Ovary (tissue), 9 donors: Measurements from ENCODE around the gene AP3B1. TPM values are rescaled to one million over a fixed set of nuclear protein-coding genes. Genes with fewer than 3 reads are reported as not detected.

Experiments
- DNase-seq, 5 donors: peaks; one replicate each; pipeline ENCODE4 v3.0.0-alpha.2; 2019 to 2020
- H3K27ac ChIP-seq, 2 donors: fragments of 200-600 bp; one replicate each; pipeline versions ENCODE4 v1.5.1 to v1.8.0; 2019 to 2022
- H3K27me3 ChIP-seq: fragments of 200-600 bp; one replicate; pipeline ENCODE4 v1.8.0; 2022
- H3K36me3 ChIP-seq: fragments of 200-600 bp; sonication (generic); one replicate; pipeline ENCODE4 v1.5.1; 2019
- H3K4me1 ChIP-seq: one replicate; pipeline ENCODE4 v1.8.1; 2013; ENCODE audit warnings: mild to moderate bottlenecking, moderate library complexity; ENCODE audit not compliant: insufficient read depth
- H3K4me3 ChIP-seq: fragments of 200-600 bp; sonication (generic); one replicate; pipeline ENCODE4 v1.5.1; 2017
- H3K9me3 ChIP-seq, 2 donors: fragments of 200-600 bp in 1 of 2; sonication (generic) in 1 of 2; one replicate each; pipeline versions ENCODE4 v1.5.1 to v1.8.1; 2013 to 2019; ENCODE audit warnings: mild to moderate bottlenecking in 1 of 2, moderate library complexity in 1 of 2
- CTCF ChIP-seq, 3 donors: fragments of 450-650 bp in 2 of 3; fragments of 200-600 bp in 1 of 3; IDR thresholded peaks; one replicate each; pipeline versions ENCODE4 v1.5.1 to v1.8.0; 2016 to 2022; ENCODE audit warnings: antibody characterized with exemption in 3 of 3, mild to moderate bottlenecking in 1 of 3
- EP300 ChIP-seq: sonication (generic); formaldehyde crosslinking; IDR thresholded peaks from one replicate; pipeline ENCODE4 v1.6.1; 2017; ENCODE audit warnings: antibody characterized with exemption
- POLR2A ChIP-seq: fragments of 450-650 bp; IDR thresholded peaks from one replicate; pipeline ENCODE4 v1.6.1; 2017; ENCODE audit warnings: antibody characterized with exemption, mild to moderate bottlenecking, moderate library complexity
- whole genome bisulfite sequencing, 3 donors: extraction: QIAGEN DNeasy Blood & Tissue Kit in 1 of 3; methylation state at CpG; one replicate each; pipeline versions ENCODE4 v1.1.5 to v1.1.7; 2013 to 2017; 5-methylcytosine and 5-hydroxymethylcytosine counted together
- intact Hi-C, 4 donors: fragments of 100-400 bp; cut with DNase I; formaldehyde crosslinking; loops; one replicate each; pipeline versions ENCODE4 v1.11.0 to v1.15.1; 2022 to 2023
- polyA plus RNA-seq, 2 donors: library from polyadenylated mRNA; stranded (reverse); fragments of 200-250 nt in 1 of 2; fragments of 350-450 nt in 1 of 2; fragmentation: Illumina TruSeq in 1 of 2; extraction: RNeasy Lipid Tissue Mini Kit (QIAGEN cat#74804) in 1 of 2; gene quantifications; one replicate each; pipeline ENCODE4 v1.2.3, GENCODE V29; 2013 to 2014
- total RNA-seq, 7 donors: library from RNA; depleted of rRNA in 2 of 7; stranded (reverse); fragments of >200 nt in 2 of 7; fragmentation: NEBNext Ultra II Directional in 3 of 7; extraction: Animal tissue kit (Norgen Biotek cat#: 25700) in 3 of 7; gene quantifications; one replicate each; pipeline versions ENCODE4 v1.1.0 to v1.2.4, GENCODE V29; 2016 to 2023
- donor health status: DM: no; HTN: no; CAD: no; lungs with moderate emphysema.
- donor health status: DM: no; HTN: no; CAD: no.
- donor health status: Bipolar disorder and iron deficiency.
- donor health status: DM: yes; HTN: yes; CAD: no.
- donor health status: DM: no; HTN: no; CAD: no.
- donor health status: DM: yes; HTN: yes; CAD: no.

Gene AP3B1
- total and polyA plus RNA-seq, 9 donors = 14.5 to 38.8 (median 28.5) TPM

- intact Hi-C loops = no loop called here
- WGBS, 3 donors = 55 to 65% (median 59%) methylated on average over 5 of the region's 5 CpGs
- DNase-seq = no peak
Observed at GRCh38 chr5:77991084-77991483, 303.4 kb downstream of the AP3B1 start.

GRCh38 chr5:77990020-77990419 is 304.5 kb downstream of the AP3B1 start:
- Histone ChIP-seq H3K36me3 (no peaks in the 10 kb centered on the region), H3K27ac (no peak overlapping the region), H3K27me3 (no peaks in the 10 kb centered on the region), H3K4me1 (peaks cover 2% of the 10 kb centered on the region), H3K9me3 (no peaks in the 10 kb centered on the region), H3K4me3 (no peak overlapping the region)
- 90 to 91% (median 91%) methylated on average over 3 of the region's 3 CpGs for WGBS, 3 donors
- intact Hi-C loops = no loop called here
- no peak for DNase-seq
- TF ChIP-seq EP300 (no peak), POLR2A (no peak), CTCF (IDR thresholded peaks at IDR 0.05) (no peak)

More at GRCh38 chr5:77991084-77991483, 303.4 kb downstream of the AP3B1 start:
- Histone ChIP-seq H3K27me3 (no peaks in the 10 kb centered on the region), H3K4me3 (no peak overlapping the region), H3K4me1 (no peaks in the 10 kb centered on the region), H3K36me3 (no peaks in the 10 kb centered on the region), H3K27ac (no peak overlapping the region), H3K9me3 (no peaks in the 10 kb centered on the region)
- TF ChIP-seq EP300 = no peak
- TF ChIP-seq CTCF (IDR thresholded peaks at IDR 0.05) = no peak
- TF ChIP-seq POLR2A = no peak

- Histone ChIP-seq H3K27ac (no peak overlapping the region), H3K27me3 (no peaks in the 10 kb centered on the region), H3K4me3 (no peak overlapping the region), H3K36me3 (no peaks in the 10 kb centered on the region), H3K4me1 (peaks cover 4% of the 10 kb centered on the region), H3K9me3 (no peaks in the 10 kb centered on the region)
- DNase-seq = no peak
- TF ChIP-seq CTCF (IDR thresholded peaks at IDR 0.05) = no peak
- TF ChIP-seq EP300 = no peak
- TF ChIP-seq POLR2A = no peak
- 89 to 92% (median 90%) methylated on average over 19 of the region's 19 CpGs for WGBS, 3 donors
- intact Hi-C loops = no loop called here
Observed at GRCh38 chr5:77987988-77988387, 306.5 kb downstream of the AP3B1 start.

- intact Hi-C loops = no loop called here
- Histone ChIP-seq H3K27ac (no peak overlapping the region), H3K4me3 (no peak overlapping the region), H3K36me3 (no peaks in the 10 kb centered on the region), H3K27me3 (no peaks in the 10 kb centered on the region), H3K9me3 (no peaks in the 10 kb centered on the region), H3K4me1 (peaks cover 4% of the 10 kb centered on the region)
- TF ChIP-seq CTCF (IDR thresholded peaks at IDR 0.05) (no peak), POLR2A (no peak), EP300 (no peak)
- no peak for DNase-seq
- WGBS, 3 donors = 77 to 80% (median 80%) methylated on average over 5 of the region's 5 CpGs
Observed at GRCh38 chr5:77987331-77987730, 307.2 kb downstream of the AP3B1 start.
